ENCODE results near the gene JPH4. TPM values are rescaled to one million over a fixed set of nuclear protein-coding genes. Genes with fewer than 3 reads are reported as not detected.
A peak's percentile ranks its signal among the peaks of the same experiment; 100 is the strongest.

The JPH4 gene
- total and polyA plus RNA-seq, 2 of the 8 experiments (the other 6 are each of a cell fraction or from before 2014, with no cell fraction given) = 23.9 to 46.7 TPM

DNA sequence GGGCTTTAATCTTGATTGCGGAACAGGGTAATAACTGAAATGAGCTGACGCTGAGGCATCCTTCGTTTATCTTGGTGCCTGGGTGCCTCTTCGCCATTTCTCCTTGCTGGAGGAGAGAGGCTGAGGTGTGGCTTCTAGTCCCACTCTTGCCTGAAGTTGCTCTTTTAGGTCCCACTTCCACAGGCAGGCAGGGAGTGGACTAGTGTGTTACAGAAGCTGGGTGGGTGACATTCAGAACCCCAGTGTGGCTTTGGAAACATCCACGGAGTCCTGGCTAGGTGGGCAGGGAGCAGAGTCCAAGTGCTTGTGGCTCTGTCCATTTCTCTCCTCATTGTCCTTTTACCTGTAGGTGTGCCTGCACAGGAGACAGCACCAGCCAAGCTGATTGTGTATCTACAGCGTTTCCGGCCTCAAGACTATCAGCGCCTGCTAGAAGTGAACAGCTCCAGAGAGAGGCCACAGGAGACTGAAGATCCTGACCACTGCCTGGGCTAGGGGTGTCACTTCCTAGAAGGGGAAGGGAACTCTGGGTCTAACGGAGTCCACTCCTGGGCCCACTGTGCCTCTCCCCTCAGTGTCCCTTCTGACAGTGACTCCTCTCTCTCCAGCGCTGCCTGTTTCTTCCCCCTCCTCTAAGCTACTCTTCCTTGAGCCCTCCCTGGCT is 20.1 kb downstream of the JPH4 start:
- H3K23ac ChIP-seq (ENCODE audit: insufficient read length) = no peak overlapping the region
- CTCF ChIA-PET (ENCODE audit: partially characterized antibody) = interaction anchor here (0.6 to 70.5 kb wide), 25 partner anchors 31 to 826 kb away, joined by 3 to 2092 read pairs (median 4); partner anchors contain the start of genes MYH7, NGDN and PABPN1
- no peak overlapping the region for H2BK20ac ChIP-seq (ENCODE audit: low read length)
- H3K18ac ChIP-seq (ENCODE audit: extremely low read depth, low read length) = no peak overlapping the region
- no peak overlapping the region for H2AFZ ChIP-seq (ENCODE audit: low read length)
- peaks cover 7 to 29% (median 11%) of the 10 kb centered on the region in 4 experiments; a peak in 7 of 8 replicates for H3K36me3 ChIP-seq (ENCODE audit: control insufficient read depth in 2 of 4, insufficient read depth in 4 of 4, low read length in 3 of 4)
- H2BK120ac ChIP-seq (replicated peaks; ENCODE audit: low read depth, low read length) = no peak overlapping the region
- peaks cover 0 to 14% (median 8%) of the 10 kb centered on the region in 4 experiments; a peak in 6 of 7 replicates for H3K4me1 ChIP-seq (replicated peaks in 1 of 4; ENCODE audit: control insufficient read depth in 3 of 4, insufficient read depth in 4 of 4, low read length in 3 of 4)
- peaks cover 0 to 7% of the 10 kb centered on the region in 2 experiments for H4K20me1 ChIP-seq (replicated peaks in 1 of 2; ENCODE audit: control insufficient read depth in 1 of 2, insufficient read depth in 2 of 2, low read length in 2 of 2)
- H3K23me2 ChIP-seq (ENCODE audit: low read depth, low read length) = peaks cover 7% of the 10 kb centered on the region
- H3K4me3 ChIP-seq (ENCODE audit: extremely low read depth in 1 of 4, insufficient read depth in 2 of 4, low read depth in 3 of 4, low read length in 4 of 4) = no peak overlapping the region
- H4K91ac ChIP-seq (replicated peaks; ENCODE audit: insufficient read length, low read length) = no peak overlapping the region
- H3K27ac ChIP-seq (ENCODE audit: low read depth, low read length) = no peak overlapping the region; the same call in 1 of the 2 replicates
- H3K4me2 ChIP-seq (ENCODE audit: insufficient read depth in 1 of 2, low read depth in 2 of 2, low read length in 2 of 2) = no peak overlapping the region
- H3K14ac ChIP-seq (ENCODE audit: insufficient read length) = no peak overlapping the region
- H3K9me3 ChIP-seq (ENCODE audit: insufficient read depth in 2 of 2, low read depth in 1 of 2, low read length in 1 of 2) = no peaks in the 10 kb centered on the region
- peak overlapping the region; percentile 14; the same call in 1 of the 2 replicates for H2BK12ac ChIP-seq (ENCODE audit: low read depth, low read length)
- no peak overlapping the region for H2AK5ac ChIP-seq (ENCODE audit: low read depth, low read length)
- DNase-seq (ENCODE audit: low read depth in 1 of 2, low spot score in 2 of 2) (no peak), FAIRE-seq (no peak)
- H3K27me3 ChIP-seq (replicated peaks in 1 of 4; ENCODE audit: control insufficient read depth in 3 of 4, extremely low read depth in 1 of 4, insufficient read depth in 3 of 4, low read length in 3 of 4) = no peaks in the 10 kb centered on the region
- TF ChIP-seq SP4 (IDR thresholded peaks at IDR 0.05; ENCODE audit: low read length) (no peak), JUND (IDR thresholded peaks at IDR 0.05; ENCODE audit: low read length) (no peak), NRF1 (IDR thresholded peaks at IDR 0.05; ENCODE audit: low read depth, low read length) (no peak), RNF2 (IDR thresholded peaks at IDR 0.05; ENCODE audit: borderline replicate concordance, low read depth, low read length, missing control alignments, poor library complexity, severe bottlenecking) (no peak), SP1 (IDR thresholded peaks at IDR 0.05; ENCODE audit: low read depth, low read length) (no peak)
- no peak overlapping the region for H3K4ac ChIP-seq (replicated peaks; ENCODE audit: insufficient read length, low read depth, low read length)
- no peak overlapping the region for H3K56ac ChIP-seq (replicated peaks; ENCODE audit: insufficient read length, low read depth, low read length)
- no peak overlapping the region for H4K5ac ChIP-seq (ENCODE audit: insufficient read length, low read depth, low read length)
- POLR2A ChIA-PET (ENCODE audit: partially characterized antibody) = interaction anchor here (0.7 to 52.7 kb wide), 4 partner anchors 9 to 80 kb away, joined by 3 to 1523 read pairs (median 492); partner anchors contain the start of genes AP1G2, NGDN and ZFHX2
- H4K8ac ChIP-seq (ENCODE audit: extremely low read depth, insufficient read depth, low read length) = no peak overlapping the region; the same call in 1 of the 2 replicates
- no peak overlapping the region for H3K9ac ChIP-seq (replicated peaks in 1 of 4; ENCODE audit: extremely low read depth in 1 of 4, low read depth in 3 of 4, low read length in 3 of 4)
- 87% methylated on average over 9 of the region's 10 CpGs; no CpG with 5 or more reads in 1 of the 2 experiments for WGBS, 2 experiments (ENCODE audit: extremely low coverage in 1 of 2, insufficient coverage in 1 of 2, insufficient read length in 1 of 2, insufficient replicate concordance in 2 of 2, low coverage in 1 of 2, low lambda C conversion rate in 2 of 2, missing lambda C conversion rate in 1 of 2)
- H3K79me1 ChIP-seq (ENCODE audit: low read depth, low read length) = 0 out of 2 replicates have a peak, but pooled peaks cover 7% of the 10 kb centered on the region
- H2BK5ac ChIP-seq (ENCODE audit: low read depth, low read length) = no peak overlapping the region; the same call in 1 of the 2 replicates
- no peak overlapping the region for H2BK15ac ChIP-seq (ENCODE audit: low read length)
- peaks cover 0 to 19% of the 10 kb centered on the region in 2 experiments; a peak in 2 of 4 replicates for H3K79me2 ChIP-seq (ENCODE audit: control insufficient read depth in 1 of 2, insufficient read depth in 2 of 2, low read length in 2 of 2)

Measured in H1 (cell line).